Cardiac muscle cell (in vitro differentiated cells and primary cell): Measurements from ENCODE around the gene SNRPD2. TPM values are rescaled to one million over a fixed set of nuclear protein-coding genes. Genes with fewer than 3 reads are reported as not detected.
"Not testable (repeated sequence)": the region's sequence is repeated elsewhere in the genome, so short reads cannot be mapped to it uniquely, and the experiment has no call there.

Experiments used
- DNase-seq, 2 donors: peaks; one replicate each; pipeline versions ENCODE4 v3.0.0 to v3.0.0-alpha.2; 2010 to 2017; ENCODE audit warnings: low read depth in 1 of 2, low spot score in 1 of 2
- H3K27ac ChIP-seq: fragments of 200-600 bp; sonication (generic); 2 replicates; pipeline ENCODE4 v1.5.1; 2016
- H3K27me3 ChIP-seq: fragments of 200-600 bp; sonication (generic); 2 replicates; pipeline ENCODE4 v1.6.0; 2016; ENCODE audit warnings: control low read depth
- H3K36me3 ChIP-seq: fragments of 200-600 bp; sonication (generic); 2 replicates; pipeline ENCODE4 v1.5.1; 2016; ENCODE audit warnings: control low read depth
- H3K4me1 ChIP-seq: fragments of 200-600 bp; sonication (generic); 2 replicates; pipeline ENCODE4 v1.8.1; 2017; ENCODE audit warnings: low read depth, mild to moderate bottlenecking, mixed run types
- H3K4me3 ChIP-seq: fragments of 200-600 bp; sonication (generic); 2 replicates; pipeline ENCODE4 v1.5.1; 2016; ENCODE audit warnings: mild to moderate bottlenecking
- H3K9me3 ChIP-seq: fragments of 200-600 bp; sonication (generic); 2 replicates; pipeline ENCODE4 v1.5.1; 2017; ENCODE audit warnings: low read depth, mild to moderate bottlenecking, control low read depth
- polyA plus RNA-seq: library from polyadenylated mRNA; unstranded; fragments of >200 nt; fragmentation: Nextera tagmentation; extraction: Ambion mirVana; gene quantifications from 2 replicates; pipeline ENCODE4 v1.2.1, GENCODE V29; 2016
- total RNA-seq: library from RNA; depleted of rRNA; stranded (reverse); fragments of >200 nt; gene quantifications from 2 replicates; pipeline ENCODE4 v1.2.3, GENCODE V29; 2016
- TF ChIP-seq, protein P1 (sequence below): IDR thresholded peaks from 2 replicates; pipeline ENCODE4 v1.5.1; 2012; ENCODE audit warnings: low read depth, mild to moderate bottlenecking, low read length

The SNRPD2 gene
- total and polyA plus RNA-seq, 2 experiments from 2014 or later: 298 to 696 TPM

DNA sequence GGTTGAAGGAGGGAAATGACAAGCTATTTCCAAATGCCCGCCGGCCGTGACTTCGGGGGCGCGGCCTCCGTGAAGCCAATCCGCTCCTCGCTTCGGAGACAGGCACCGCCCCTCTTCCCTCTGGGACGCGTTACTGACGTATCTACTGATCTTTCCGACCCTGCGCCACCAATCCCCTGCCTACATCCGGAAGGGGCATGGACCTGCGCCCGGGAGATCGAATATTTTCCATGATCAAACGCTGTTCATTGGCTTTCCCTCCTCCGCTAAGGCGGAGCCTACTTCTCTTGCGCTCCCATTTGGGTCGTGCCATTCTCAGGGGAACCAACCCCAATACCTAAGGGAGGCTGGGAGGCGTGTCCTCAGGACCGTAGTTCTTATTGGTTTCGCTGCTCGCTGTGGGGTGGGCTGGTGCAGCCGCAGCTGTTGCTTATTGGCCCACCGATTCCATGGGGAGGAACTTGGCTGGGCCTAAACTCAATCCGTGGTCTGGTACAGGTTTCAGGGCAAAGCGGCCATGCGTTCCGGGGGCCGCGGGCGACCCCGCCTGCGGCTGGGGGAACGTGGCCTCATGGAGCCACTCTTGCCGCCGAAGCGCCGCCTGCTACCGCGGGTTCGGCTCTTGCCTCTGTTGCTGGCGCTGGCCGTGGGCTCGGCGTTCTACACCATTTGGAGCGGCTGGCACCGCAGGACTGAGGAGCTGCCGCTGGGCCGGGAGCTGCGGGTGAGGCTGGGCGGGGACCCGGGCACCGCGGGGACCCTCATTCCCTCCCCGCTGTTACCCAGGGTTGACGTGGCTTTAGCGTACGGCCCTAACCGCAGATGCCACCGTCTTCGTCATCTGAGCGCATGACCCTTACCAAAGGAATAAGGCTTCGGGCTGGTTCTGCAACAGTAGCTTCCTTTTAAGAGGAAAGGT is 693 bp upstream of the SNRPD2 start, which contains the start of gene QPCTL:
QPCTL (plus strand) TSS at position 480 of the 919 bp plus-strand sequence; CDS start at position 518, 38 bp downstream.
- Histone ChIP-seq H3K27me3 (no peaks in the 10 kb centered on the region), H3K36me3 (peaks cover 10% of the 10 kb centered on the region), H3K27ac (peak within 1 kb of the TSS; percentile 90), H3K4me3 (peak within 1 kb of the TSS; percentile 53), H3K4me1 (no peaks in the 10 kb centered on the region), H3K9me3 (no peaks in the 10 kb centered on the region)
- TF ChIP-seq, protein P1, sequence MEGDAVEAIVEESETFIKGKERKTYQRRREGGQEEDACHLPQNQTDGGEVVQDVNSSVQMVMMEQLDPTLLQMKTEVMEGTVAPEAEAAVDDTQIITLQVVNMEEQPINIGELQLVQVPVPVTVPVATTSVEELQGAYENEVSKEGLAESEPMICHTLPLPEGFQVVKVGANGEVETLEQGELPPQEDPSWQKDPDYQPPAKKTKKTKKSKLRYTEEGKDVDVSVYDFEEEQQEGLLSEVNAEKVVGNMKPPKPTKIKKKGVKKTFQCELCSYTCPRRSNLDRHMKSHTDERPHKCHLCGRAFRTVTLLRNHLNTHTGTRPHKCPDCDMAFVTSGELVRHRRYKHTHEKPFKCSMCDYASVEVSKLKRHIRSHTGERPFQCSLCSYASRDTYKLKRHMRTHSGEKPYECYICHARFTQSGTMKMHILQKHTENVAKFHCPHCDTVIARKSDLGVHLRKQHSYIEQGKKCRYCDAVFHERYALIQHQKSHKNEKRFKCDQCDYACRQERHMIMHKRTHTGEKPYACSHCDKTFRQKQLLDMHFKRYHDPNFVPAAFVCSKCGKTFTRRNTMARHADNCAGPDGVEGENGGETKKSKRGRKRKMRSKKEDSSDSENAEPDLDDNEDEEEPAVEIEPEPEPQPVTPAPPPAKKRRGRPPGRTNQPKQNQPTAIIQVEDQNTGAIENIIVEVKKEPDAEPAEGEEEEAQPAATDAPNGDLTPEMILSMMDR: no peak
- peak; percentile 100 for DNase-seq

DNA sequence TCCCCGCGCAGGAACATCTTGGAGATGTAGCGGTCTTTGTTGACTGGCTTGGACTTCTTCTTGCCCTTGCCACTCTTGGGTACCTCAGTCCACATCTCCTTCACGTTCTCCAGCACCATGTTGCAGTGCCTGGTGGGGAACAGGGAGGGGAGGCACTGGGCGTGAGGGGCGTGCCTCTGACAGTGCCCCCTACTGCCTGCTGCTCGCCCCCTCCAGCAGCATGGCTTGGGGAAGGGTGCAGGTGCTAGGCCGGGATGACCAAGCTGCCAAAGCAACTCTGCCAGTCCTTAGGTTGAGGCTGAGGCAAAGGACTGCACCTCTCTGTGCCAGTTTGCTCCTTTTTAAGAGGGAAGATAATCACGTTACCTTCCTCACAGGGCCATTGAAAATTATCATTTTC is 4.2 kb downstream of the SNRPD2 start:
- TF ChIP-seq, protein P1: no peak
- H3K36me3 ChIP-seq: peaks cover 30% of the 10 kb centered on the region

DNA sequence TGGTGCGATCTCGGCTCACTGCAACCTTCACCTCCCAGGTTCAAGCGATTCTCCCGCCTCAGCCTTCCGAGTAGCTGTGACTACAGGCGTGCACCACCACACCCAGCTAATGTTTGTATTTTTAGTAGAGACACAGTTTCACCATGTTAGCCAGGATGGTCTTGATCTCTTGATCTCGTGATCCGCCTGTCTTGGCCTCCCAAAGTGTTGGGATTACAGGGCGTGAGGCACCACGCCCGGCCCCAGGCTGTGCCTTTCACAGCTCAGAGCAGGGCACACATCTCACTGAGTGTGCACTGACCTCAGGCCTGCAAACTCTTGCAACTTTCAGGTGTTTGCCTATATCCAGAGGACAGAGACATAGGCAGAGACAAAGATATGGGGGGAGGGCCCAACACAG is 6.7 kb downstream of the SNRPD2 start:
- DNase-seq, H3K9me3 ChIP-seq, H3K27me3 ChIP-seq, H3K4me3 ChIP-seq, H3K27ac ChIP-seq, H3K4me1 ChIP-seq: not testable (repeated sequence)
- H3K36me3 ChIP-seq: peaks cover 30% of the 10 kb centered on the region

More for the DNA sequence above, 4.2 kb downstream of the SNRPD2 start:
- Histone ChIP-seq H3K27ac (no peak overlapping the region), H3K4me3 (no peak overlapping the region), H3K27me3 (no peaks in the 10 kb centered on the region), H3K9me3 (no peaks in the 10 kb centered on the region), H3K4me1 (no peaks in the 10 kb centered on the region)
- no peak for DNase-seq

DNA sequence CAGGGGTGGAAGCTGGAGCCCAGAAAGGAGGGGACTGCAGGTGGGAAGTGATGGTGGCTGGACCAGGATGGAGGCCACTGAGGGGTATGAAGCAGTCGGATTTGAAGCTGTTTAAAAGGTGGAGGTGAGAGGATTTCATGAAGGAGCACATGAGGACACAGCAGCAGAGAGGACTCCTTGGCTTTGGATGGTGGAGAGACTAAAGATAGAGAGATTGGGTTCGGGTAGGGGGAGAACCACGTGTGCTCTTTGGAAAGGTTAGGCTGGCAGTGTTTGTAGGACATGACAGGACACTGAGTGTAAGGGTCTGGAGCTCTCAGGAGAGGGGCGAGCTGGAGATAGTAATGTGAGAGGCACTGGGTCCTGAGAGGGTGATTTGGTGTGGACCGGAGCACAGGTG is 8.8 kb downstream of the SNRPD2 start:
- H3K4me3 ChIP-seq: no peak overlapping the region
- H3K9me3 ChIP-seq: no peaks in the 10 kb centered on the region
- TF ChIP-seq, protein P1: no peak
- no peak for DNase-seq
- no peaks in the 10 kb centered on the region for H3K27me3 ChIP-seq
- no peaks in the 10 kb centered on the region for H3K4me1 ChIP-seq
- H3K27ac ChIP-seq: no peak overlapping the region
- H3K36me3 ChIP-seq: peaks cover 25% of the 10 kb centered on the region

DNA sequence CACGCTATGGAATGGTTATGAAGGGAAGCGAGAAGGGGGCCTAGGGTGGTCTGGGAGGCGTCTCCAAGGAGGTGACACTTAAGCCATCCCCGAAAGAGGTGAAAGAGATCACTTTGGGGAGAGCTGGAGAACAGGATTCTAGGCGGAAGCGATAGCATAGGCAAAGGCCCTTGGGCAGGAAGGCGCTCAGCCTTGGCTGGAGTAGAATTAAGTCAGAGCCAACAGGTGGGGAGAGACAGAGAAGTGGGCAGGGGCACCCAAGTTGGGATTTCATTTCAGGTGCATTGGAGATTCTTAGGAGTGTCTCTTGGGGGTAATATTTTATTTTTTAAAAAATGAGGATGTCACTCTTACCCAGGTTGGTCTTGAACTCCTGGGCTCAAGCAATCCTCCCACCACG is 9.6 kb downstream of the SNRPD2 start:
- no peaks in the 10 kb centered on the region for H3K9me3 ChIP-seq
- DNase-seq: no peak
- H3K4me1 ChIP-seq: no peaks in the 10 kb centered on the region
- H3K27me3 ChIP-seq: no peaks in the 10 kb centered on the region
- TF ChIP-seq, protein P1: no peak
- peaks cover 17% of the 10 kb centered on the region for H3K36me3 ChIP-seq
- no peak overlapping the region for H3K27ac ChIP-seq
- no peak overlapping the region for H3K4me3 ChIP-seq

DNA sequence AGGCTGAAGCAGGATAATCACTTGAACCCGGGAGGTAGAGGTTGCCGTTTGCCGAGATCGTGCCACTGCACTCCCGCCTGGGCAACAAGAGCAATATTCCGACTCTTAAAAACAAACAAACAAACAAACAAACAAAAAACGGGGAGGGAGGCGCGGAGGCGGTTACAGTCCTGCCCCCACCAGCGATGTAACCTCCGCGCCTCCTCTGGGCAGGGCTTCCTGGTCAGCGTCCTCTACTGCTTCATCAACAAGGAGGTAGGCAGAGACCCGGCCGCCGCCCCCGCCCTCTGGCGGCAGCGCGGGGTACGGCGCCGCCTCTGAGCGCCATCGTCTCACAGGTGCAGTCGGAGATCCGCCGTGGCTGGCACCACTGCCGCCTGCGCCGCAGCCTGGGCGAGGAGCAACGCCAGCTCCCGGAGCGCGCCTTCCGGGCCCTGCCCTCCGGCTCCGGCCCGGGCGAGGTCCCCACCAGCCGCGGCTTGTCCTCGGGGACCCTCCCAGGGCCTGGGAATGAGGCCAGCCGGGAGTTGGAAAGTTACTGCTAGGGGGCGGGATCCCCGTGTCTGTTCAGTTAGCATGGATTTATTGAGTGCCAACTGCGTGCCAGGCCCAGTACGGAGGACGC is 10.2 kb downstream of the SNRPD2 start:
- Histone ChIP-seq H3K9me3 (no peaks in the 10 kb centered on the region), H3K27me3 (no peaks in the 10 kb centered on the region), H3K27ac (no peak overlapping the region), H3K4me1 (no peaks in the 10 kb centered on the region), H3K36me3 (peaks cover 12% of the 10 kb centered on the region), H3K4me3 (no peak overlapping the region)
- peak; percentile 77 to 82 for DNase-seq
- TF ChIP-seq, protein P1: peak; percentile 94
